Measurements from ENCODE around the gene MARCHF9. TPM values are rescaled to one million over a fixed set of nuclear protein-coding genes. Genes with fewer than 3 reads are reported as not detected.
"Not testable (repeated sequence)": the region's sequence is repeated elsewhere in the genome, so short reads cannot be mapped to it uniquely, and the experiment has no call there.

MARCHF9 gene, protein sequence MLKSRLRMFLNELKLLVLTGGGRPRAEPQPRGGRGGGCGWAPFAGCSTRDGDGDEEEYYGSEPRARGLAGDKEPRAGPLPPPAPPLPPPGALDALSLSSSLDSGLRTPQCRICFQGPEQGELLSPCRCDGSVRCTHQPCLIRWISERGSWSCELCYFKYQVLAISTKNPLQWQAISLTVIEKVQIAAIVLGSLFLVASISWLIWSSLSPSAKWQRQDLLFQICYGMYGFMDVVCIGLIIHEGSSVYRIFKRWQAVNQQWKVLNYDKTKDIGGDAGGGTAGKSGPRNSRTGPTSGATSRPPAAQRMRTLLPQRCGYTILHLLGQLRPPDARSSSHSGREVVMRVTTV
- 24.6 TPM for total RNA-seq

DNA sequence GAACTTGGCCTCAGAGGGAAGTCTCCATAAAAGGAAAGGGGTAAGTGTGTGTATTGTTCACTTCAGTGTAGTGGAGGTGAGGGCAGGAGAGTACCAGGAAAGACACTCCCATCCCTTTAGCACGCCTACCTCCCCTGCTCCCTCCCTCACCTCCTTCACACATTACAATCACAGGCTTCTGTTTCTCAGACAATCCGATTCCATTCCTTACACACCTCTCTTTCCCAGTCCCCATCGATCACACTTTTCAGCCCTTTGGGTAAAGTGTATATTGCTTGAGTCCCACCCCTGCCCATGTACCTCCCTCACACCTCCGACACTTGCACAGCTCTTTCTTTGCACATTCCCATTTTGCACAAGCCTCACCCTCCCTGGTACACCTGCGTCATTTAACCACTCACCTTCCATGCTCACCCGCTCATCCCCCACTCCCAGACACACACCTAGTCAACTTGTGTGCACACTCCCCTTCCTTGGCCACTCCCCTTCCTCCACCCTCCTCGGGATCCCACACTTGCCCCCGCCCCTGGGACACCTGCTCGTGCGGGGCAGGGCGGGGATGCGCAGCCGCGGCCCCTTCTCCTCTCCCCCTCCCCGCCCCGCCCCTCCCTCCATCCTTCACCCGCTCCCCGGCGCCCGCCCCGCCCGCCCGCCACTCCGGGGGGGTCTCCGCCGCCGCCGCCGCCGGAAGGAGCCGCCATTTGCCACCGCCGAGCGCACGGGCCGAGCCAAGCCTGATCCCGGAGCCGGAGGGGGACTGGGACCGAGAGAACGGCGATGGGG lies at the start of gene MARCHF9:
Gene MARCHF9, plus strand, starts transcription at position 693 of the 783 bp plus-strand sequence. CDS start 426 bp downstream, outside the sequence.
- DNase-seq (ENCODE audit: low spot score) = peak; percentile 74

DNA sequence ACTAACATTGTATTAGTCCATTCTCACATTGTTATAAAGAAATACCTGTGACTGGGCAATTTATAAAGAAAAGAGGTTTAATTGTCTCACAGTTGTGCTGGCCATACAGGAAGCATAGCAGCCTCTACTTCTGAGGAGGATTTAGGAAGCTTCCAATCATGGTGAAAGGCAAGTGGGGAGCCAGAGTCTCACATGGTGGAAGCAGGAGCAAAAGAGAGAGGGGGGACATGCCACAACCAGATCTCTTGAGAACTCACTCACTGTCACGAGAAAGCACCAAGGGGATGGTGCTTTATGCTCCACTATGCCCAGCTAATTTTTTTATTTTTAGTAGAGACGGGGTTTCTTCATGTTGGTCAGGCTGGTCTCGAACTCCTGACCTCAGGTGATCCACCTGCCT lies 47.7 kb upstream of the MARCHF9 start:
- DNase-seq (ENCODE audit: low spot score) = no peak

DNA sequence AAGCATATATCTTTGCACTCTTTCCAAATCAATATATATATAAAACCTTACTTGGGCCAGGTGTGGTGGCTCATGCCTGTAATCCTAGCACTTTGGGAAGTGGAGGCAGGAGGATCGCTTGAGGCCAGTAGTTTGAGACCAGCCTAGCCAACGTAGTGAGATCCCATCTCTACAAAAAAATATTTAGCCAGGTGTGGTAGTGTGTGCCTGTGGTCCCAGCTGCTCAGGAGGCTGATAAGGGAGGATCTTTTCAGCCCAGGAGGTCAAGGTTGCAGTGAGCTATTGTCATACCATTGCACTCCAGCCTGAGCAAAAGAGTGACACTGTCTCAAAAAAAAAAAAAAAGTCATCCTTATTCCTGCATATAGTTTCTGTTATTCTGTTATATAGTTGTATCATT lies 46.6 kb upstream of the MARCHF9 start:
- no peak for DNase-seq (ENCODE audit: low spot score)

DNA sequence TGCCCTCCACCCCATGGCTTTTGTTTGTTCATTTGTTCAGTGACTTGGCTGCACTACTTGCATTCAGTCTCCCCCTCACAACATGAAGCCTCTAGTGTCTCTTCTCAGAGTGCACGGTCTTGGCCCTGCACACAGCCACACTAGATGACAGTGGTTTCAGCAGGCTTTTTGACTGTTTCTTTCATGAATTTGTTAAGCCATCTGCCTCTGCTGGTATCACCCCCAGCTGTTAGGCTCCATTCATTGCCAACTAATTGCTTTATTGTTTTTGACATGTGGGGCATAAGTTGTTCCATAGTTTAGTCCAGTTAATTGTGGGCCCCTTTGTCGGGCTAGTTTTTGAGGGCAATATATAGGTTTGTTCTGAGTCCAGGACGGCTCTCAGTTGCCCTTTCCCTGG lies 42.2 kb upstream of the MARCHF9 start:
- no peak for DNase-seq (ENCODE audit: low spot score)

DNA sequence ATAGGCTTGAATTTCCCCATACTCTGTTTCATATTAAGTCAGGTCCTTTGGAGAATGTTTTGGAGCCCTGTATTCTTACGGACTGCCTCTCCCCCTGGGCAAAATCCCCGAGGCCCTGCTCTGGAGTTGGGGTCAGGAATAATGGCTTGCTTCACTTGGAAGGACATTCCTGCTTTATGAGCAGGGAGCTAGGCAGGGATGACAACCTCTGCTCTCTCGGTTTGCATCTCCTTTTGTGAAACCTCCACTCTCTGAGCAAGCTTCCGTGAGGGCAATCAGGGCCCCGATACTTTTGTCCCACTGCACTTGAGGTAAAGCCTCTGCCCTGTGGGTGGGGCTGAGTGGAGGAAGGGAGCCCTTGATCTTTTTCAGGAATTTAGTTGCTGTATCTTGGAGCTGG lies 41.7 kb upstream of the MARCHF9 start:
- DNase-seq (ENCODE audit: low spot score) = no peak

DNA sequence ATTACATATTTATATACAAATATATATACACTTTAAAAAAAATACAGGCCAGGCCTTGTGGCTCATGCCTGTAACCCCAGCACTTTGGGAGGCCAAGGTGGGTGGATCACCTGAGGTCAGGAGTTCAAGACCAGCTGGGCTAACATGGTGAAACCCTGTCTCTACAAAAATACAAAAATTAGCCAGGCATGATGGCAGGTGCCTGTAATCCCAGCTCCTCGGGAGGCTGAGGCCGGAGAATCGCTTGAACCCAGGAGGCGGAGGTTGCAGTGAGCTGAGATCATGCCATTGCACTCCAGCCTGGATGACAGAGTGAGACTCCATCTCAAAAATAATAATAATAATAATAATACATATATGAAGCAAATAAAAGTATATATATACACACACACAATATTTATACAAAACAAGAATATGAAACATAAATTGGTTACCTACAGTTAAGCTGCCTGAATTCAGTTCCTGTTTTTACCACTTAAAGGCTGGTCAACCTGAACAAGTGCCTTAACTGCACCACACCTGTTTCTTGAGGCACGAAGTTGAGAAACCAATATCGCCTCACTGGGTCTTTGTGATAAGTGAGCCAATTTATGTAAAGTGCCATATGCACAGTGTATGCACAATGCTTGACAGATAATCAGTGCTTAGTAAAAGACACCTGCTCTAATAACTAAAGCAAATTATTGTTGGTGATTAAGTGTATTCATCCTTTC lies 39.7 kb upstream of the MARCHF9 start:
- DNase-seq (ENCODE audit: low spot score) = not testable (repeated sequence)

DNA sequence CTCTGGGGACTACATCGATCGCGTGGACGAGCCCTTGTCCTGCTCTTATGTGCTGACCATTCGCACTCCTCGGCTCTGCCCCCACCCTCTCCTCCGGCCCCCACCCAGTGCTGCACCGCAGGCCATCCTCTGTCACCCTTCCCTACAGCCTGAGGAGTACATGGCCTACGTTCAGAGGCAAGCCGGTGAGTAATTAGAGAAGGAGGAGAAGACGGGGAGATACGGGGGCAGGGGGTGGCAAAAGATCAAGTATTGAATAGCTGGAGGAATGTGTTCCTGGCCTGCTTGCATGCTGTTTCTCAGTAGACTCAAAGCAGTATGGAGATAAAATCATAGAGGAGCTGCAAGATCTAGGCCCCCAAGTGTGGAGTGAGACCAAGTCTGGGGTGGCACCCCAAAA lies 39.1 kb upstream of the MARCHF9 start:
- DNase-seq (ENCODE audit: low spot score) = no peak

DNA sequence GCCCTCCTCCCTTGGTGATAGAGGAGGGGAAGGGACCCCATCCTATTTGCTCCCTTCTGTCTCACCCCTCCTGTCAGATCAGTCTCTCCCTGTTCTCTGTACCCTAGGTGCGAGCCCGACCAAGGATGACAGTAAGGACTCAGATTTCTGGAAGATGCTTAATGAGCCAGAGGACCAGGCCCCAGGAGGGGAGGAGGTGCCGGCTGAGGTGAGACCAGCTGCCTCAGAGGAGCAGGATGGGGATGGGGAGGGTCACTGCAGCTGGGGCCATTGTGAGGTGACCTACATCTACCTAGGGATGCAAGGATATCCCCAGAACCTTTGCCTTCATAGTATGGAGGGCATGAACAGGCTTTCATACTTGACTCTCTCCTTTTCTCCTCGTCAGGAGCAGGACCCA lies 38.6 kb upstream of the MARCHF9 start:
- no peak for DNase-seq (ENCODE audit: low spot score)

DNA sequence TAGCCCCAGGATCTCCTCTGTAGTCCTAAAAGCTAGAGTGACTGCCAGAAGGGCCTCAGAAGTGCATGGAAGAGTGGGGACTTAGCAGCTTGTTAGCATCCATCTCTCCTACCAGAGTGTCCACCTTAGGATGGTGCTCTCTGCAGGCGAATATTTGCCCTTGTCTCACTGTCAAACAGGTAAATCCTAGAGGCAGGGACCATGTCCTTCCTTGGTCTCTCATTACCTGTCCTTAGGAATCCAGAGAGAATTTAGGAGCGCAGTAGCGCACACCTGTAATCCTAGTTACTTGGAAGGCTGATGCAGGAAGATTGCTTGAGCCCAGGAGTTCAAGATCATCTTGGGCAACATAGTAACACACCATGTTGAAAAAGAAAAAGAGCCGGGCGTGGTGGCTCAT lies 37.8 kb upstream of the MARCHF9 start:
- DNase-seq (ENCODE audit: low spot score) = no peak

DNA sequence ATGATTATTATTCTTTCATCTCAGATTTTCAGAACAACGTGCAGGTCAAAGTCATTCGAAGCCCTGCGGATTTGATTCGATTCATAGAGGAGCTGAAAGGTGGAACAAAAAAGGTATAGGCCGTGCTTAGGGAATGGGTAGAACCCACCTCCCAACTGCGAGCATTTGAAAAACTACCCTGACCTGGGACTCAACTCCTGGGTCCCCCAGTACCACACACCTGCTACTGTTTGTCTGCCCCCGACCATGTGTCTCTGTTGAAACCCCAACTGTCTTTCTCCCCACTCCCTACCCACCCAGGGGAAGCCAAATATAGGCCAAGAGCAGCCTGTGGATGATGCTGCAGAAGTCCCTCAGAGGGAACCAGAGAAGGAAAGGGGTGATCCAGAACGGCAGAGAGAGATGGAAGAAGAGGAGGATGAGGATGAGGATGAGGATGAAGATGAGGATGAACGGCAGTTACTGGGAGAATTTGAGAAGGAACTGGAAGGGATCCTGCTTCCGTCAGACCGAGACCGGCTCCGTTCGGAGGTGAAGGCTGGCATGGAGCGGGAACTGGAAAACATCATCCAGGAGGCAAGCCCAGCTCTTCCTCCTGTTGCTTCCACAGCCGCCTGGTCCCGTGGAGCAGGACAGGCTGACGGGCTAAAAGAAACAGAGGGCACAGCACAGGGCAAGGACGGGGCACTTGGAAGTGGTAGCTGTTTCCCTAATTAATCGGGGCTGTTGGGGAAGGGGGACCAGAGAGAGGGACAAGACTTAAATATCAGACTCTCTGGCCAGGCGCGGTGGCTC lies 36.9 kb upstream of the MARCHF9 start:
- no peak for DNase-seq (ENCODE audit: low spot score)

DNA sequence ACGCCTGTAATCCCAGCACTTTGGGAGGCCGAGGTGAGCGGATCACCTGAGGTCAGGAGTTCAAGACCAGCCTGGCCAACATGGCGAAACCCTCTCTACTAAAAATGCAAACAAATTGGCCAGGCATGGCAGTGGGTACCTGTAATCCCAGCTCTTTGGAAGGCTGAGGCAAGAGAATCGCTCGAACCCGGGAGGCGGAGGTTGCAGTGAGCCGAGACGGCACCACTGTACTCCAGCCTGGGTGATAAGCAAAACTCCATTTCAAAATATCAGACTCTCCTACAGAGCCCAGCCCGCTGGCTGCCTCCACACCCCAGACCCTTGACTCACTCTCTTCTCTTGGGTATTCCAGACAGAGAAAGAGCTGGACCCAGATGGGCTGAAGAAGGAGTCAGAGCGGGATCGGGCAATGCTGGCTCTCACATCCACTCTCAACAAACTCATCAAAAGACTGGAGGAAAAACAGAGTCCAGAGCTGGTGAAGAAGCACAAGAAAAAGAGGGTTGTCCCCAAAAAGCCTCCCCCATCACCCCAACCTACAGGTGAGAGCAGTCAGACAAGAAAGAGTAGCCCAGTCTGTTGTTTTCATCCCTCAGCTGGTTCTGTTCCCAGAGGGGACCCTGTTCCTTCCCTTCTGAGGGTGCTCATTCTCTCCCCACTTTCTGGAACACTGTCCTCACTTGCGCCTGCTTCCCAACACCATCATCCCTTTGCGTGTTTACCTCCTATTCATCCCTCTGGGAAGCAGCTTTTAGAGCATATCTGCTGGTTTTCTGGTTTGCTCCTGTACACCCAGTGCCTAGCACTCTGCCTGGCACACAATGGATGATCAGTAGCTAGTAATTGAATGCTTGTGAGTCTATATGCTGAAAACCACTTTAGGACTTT lies 36.0 kb upstream of the MARCHF9 start:
- no peak for DNase-seq (ENCODE audit: low spot score)

DNA sequence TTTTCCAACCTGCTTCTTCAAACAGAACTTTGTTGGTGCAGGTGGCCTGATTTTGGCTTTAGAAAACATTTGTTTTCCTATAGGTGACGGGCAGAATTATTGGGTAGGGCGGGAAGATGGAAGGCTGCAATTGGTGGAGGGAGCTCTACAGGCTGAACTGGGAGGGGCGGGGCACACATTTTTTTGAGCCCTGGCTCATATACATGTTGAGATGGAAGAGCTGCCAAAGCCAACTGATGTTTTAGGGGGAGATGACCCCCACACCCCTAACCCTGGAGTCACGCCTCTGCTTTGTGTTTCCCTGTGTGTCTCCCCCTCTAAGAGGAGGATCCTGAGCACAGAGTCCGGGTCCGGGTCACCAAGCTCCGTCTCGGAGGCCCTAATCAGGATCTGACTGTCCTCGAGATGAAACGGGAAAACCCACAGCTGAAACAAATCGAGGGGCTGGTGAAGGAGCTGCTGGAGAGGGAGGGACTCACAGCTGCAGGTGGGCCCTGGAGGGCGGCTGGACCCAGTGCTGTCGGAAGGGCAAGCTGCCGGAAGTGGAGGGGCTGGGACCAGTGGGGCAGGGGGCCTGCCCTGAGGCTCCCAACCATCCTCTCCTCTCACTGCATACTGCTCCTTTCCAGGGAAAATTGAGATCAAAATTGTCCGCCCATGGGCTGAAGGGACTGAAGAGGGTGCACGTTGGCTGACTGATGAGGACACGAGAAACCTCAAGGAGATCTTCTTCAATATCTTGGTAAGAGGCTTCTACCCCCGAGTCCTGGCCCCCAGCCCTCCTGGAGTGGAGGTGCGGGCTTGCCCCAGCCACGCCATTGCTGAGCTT lies 34.9 kb upstream of the MARCHF9 start:
- DNase-seq (ENCODE audit: low spot score) = no peak

DNA sequence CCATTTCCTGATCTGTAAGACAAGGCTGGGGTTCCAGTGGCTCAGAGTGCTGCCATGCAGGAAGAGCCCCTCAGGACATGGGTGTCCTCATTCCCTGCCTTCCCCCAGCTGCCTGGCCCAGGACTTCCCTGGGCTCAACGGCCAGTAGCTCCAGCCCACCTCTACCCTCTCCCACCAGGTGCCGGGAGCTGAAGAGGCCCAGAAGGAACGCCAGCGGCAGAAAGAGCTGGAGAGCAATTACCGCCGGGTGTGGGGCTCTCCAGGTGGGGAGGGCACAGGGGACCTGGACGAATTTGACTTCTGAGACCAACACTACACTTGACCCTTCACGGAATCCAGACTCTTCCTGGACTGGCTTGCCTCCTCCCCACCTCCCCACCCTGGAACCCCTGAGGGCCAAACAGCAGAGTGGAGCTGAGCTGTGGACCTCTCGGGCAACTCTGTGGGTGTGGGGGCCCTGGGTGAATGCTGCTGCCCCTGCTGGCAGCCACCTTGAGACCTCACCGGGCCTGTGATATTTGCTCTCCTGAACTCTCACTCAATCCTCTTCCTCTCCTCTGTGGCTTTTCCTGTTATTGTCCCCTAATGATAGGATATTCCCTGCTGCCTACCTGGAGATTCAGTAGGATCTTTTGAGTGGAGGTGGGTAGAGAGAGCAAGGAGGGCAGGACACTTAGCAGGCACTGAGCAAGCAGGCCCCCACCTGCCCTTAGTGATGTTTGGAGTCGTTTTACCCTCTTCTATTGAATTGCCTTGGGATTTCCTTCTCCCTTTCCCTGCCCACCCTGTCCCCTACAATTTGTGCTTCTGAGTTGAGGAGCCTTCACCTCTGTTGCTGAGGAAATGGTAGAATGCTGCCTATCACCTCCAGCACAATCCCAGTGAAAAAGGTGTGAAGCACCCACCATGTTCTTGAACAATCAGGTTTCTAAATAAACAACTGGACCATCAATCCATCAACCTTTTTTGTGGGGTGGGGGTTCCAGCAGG lies 34.0 kb upstream of the MARCHF9 start:
- no peak for DNase-seq (ENCODE audit: low spot score)

DNA sequence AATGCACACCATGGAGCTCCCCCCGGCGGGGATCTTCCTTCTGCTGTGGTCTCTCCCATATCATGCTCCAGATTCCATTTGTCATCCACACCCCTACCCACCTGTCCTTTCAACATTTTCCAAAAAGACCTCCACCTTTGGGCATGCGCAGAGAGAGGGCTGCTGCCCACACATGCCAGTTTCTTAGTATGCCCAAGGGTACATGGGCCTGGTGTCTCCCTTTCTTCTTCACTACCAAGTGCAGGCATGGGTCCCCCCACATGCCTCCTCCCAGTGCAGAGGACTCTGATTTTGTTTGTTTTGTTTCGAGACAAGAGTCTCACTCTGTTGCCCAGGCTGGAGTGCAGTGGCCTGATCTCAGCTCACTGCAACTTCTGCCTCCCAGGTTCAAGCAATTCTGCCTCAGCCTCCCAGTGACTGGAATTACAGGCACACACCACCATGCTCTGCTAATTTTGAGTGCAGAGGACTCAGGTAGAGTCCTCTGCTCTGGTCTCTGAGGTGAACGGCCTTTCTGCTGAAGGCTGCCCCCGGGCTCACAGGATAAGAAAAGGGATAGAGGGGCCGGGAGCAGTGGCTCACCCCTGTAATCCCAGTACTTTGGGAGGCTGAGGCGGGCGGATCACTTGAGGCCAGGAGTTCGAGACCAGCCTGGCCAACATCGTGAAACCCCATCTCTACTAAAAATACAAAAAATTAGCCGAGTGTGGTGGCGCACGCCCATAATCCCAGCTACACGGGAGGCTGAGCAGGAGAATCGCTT lies 32.9 kb upstream of the MARCHF9 start:
- DNase-seq (ENCODE audit: low spot score) = not testable (repeated sequence)

DNA sequence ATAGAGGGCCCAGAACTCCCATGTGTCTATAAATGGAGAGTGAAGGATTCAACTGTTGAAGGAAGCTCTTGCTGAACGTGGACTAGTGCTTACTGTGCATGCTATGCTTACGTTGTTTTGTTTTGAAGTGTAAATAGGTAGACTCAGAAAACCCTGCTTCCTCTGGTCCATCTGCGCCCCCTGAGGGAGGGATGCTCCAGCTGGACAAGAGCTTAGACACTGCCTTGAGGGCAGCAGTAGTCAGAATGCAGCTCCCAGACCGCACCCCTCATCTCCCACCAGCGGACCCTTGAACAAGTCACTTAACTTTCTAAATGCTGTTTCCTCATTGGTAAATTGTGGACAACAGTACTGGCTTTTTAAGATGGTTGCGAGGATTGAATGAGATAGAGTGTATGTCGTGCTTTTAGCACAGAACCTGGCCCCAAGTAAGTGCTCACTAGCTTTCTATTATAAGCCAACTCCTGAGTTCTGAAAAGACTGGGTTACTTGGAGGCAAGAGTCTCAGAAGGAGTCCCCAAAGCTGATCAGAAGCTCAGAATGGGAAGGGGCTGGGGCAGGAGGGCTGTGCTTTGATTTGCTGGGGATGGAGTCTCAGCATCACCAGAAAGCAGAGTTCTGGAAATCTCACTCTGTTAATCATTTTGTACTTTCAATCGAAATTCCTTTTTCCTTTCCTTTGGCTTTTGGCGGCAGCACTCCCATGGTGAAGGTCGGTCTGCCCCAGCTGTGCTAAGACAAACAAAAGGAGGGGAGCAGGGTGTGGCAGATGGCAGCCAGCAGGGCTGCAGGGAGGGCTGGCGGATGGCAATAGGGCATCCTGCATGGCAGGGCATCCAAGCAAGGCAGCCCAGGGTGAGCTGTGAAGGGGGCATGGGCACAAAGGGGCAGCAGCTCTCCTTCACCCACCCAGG lies 31.9 kb upstream of the MARCHF9 start:
- no peak for DNase-seq (ENCODE audit: low spot score)

DNA sequence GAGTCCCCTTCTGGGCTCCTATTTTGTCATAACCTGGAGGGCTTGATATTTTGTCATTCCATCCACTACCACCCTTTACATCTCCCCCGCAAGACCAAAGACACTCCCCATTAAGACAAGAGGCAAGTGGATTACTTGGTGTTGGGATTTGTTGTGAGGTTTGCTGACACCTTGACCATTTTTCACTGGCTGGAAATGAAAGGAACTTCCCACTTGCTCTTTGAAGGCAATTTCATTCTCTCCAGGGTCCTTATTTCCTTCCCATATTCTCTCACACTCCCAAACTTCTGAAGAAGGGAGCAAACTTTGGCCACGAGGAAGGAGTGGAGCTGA lies 31.3 kb upstream of the MARCHF9 start:
- DNase-seq (ENCODE audit: low spot score) = no peak

Measured in mucosa of gallbladder (tissue), 1 donor.